IMR-90 (cell line): Measurements from ENCODE around the gene ENDOV. TPM values are rescaled to one million over a fixed set of nuclear protein-coding genes. Genes with fewer than 3 reads are reported as not detected.

Experiments
- ATAC-seq: fragments of 200-7000 bp; cut with Tn5 transposase; 2 replicates; pipeline ENCODE4 v1.9.1; 2020; ENCODE audit warnings: low read depth, mild to moderate bottlenecking, moderate library complexity
- BruUV-seq: library from RNA; stranded (reverse); fragments of 400-500 nt; replicated peaks from 2 replicates; lab custom pipeline; 2021; lab: Mats Ljungman, UMichigan
- CTCF ChIA-PET: fragments of 300-600 bp; formaldehyde crosslinking; extraction: SDS; loops from one replicate; lab custom pipeline; 2021; ENCODE audit warnings: antibody characterized with exemption; lab: Yijun Ruan, JAX
- POLR2A ChIA-PET: fragments of 300-600 bp; sonication (Branson Sonifier 250); formaldehyde crosslinking; loops from one replicate; lab custom pipeline; 2022; ENCODE audit warnings: antibody characterized with exemption; ENCODE audit not compliant: unreplicated experiment; lab: Charles Lee
- DNase-seq: peaks from one replicate; pipeline ENCODE4 v3.0.0; 2013
- H2AFZ ChIP-seq: replicated peaks from 2 replicates; pipeline ENCODE3; 2013; ENCODE audit warnings: low read length, mild to moderate bottlenecking; ENCODE audit not compliant: poor library complexity
- H2AK5ac ChIP-seq: 2 replicates; pipeline ENCODE4 v1.6.1; 2013; ENCODE audit warnings: low read depth, low read length, inconsistent platforms
- H2AK9ac ChIP-seq: replicated peaks from 2 replicates; pipeline ENCODE3; 2013; ENCODE audit warnings: mild to moderate bottlenecking, low read depth, low read length, moderate library complexity; ENCODE audit not compliant: poor library complexity
- H2BK120ac ChIP-seq: 2 replicates; pipeline ENCODE4 v1.6.1; 2013; ENCODE audit warnings: low read depth, low read length, inconsistent platforms
- H2BK15ac ChIP-seq: 3 replicates; pipeline ENCODE4 v1.6.1; 2013; ENCODE audit warnings: low read depth, low read length, inconsistent platforms
- H2BK20ac ChIP-seq: 2 replicates; pipeline ENCODE4 v1.6.1; 2013; ENCODE audit warnings: low read depth, mild to moderate bottlenecking, inconsistent platforms, low read length, moderate library complexity
- H2BK5ac ChIP-seq: 2 replicates; pipeline ENCODE4 v1.6.1; 2013; ENCODE audit warnings: mild to moderate bottlenecking, low read depth, low read length, inconsistent platforms; ENCODE audit not compliant: poor library complexity, severe bottlenecking
- H3K14ac ChIP-seq: replicated peaks from 2 replicates; pipeline ENCODE4 v1.6.1; 2013; ENCODE audit warnings: low read depth, low read length, inconsistent platforms
- H3K18ac ChIP-seq: 2 replicates; pipeline ENCODE4 v1.6.1; 2013; ENCODE audit warnings: low read depth, low read length, control low read depth
- H3K23ac ChIP-seq: 2 replicates; pipeline ENCODE4 v1.6.1; 2013; ENCODE audit warnings: low read depth, low read length, inconsistent platforms
- H3K27ac ChIP-seq: 2 replicates; pipeline ENCODE4 v1.5.1; 2013; ENCODE audit warnings: mild to moderate bottlenecking, control low read depth, low read length; ENCODE audit not compliant: insufficient read depth
- H3K27me3 ChIP-seq: 2 replicates; pipeline ENCODE4 v1.6.1; 2013; ENCODE audit warnings: low read length; ENCODE audit not compliant: control insufficient read depth, insufficient read depth
- H3K36me3 ChIP-seq: 2 replicates; pipeline ENCODE4 v1.6.1; 2013; ENCODE audit warnings: low read length, mixed read lengths; ENCODE audit not compliant: control insufficient read depth, insufficient read depth
- H3K4ac ChIP-seq: 2 replicates; pipeline ENCODE4 v1.6.1; 2013; ENCODE audit warnings: low read depth, low read length, inconsistent platforms
- H3K4me1 ChIP-seq: 2 replicates; pipeline ENCODE4 v1.6.1; 2013; ENCODE audit warnings: low read length, mixed read lengths; ENCODE audit not compliant: control insufficient read depth, insufficient read depth
- H3K4me2 ChIP-seq: 2 replicates; pipeline ENCODE4 v1.6.1; 2013; ENCODE audit warnings: low read depth, mild to moderate bottlenecking, control low read depth, low read length, moderate library complexity
- H3K4me3 ChIP-seq: 2 replicates; pipeline ENCODE4 v1.5.1; 2013; ENCODE audit warnings: low read depth, mild to moderate bottlenecking, control low read depth, low read length, moderate library complexity; ENCODE audit not compliant: insufficient read depth
- H3K56ac ChIP-seq: 2 replicates; pipeline ENCODE4 v1.6.1; 2013; ENCODE audit warnings: low read length, inconsistent platforms; ENCODE audit not compliant: insufficient read depth; ENCODE audit errors: extremely low read depth
- H3K79me1 ChIP-seq, 2 experiments: 2 replicates each; pipeline ENCODE4 v1.6.1; 2013; ENCODE audit warnings: low read length in 2 of 2, inconsistent platforms in 1 of 2, low read depth in 1 of 2
- H3K9ac ChIP-seq: 2 replicates; pipeline ENCODE4 v1.6.1; 2013; ENCODE audit warnings: low read depth, low read length, control low read depth
- H3K9me1 ChIP-seq: 2 replicates; pipeline ENCODE4 v1.6.1; 2013; ENCODE audit warnings: low read length, inconsistent platforms; ENCODE audit not compliant: insufficient read depth
- H3K9me3 ChIP-seq: 2 replicates; pipeline ENCODE4 v1.6.1; 2013; ENCODE audit warnings: low read length; ENCODE audit not compliant: control insufficient read depth, insufficient read depth
- H4K20me1 ChIP-seq: 2 replicates; pipeline ENCODE4 v1.6.1; 2013; ENCODE audit warnings: low read length, inconsistent platforms; ENCODE audit not compliant: insufficient read depth
- H4K5ac ChIP-seq: 2 replicates; pipeline ENCODE4 v1.6.1; 2013; ENCODE audit warnings: mild to moderate bottlenecking, low read depth, low read length, control low read depth
- H4K8ac ChIP-seq, 2 experiments: 2 replicates each; pipeline ENCODE4 v1.6.1; 2013; ENCODE audit warnings: low read depth in 2 of 2, low read length in 2 of 2, control low read depth in 1 of 2, inconsistent platforms in 1 of 2
- H4K91ac ChIP-seq: 2 replicates; pipeline ENCODE4 v1.6.1; 2013; ENCODE audit warnings: low read depth, low read length, inconsistent platforms; ENCODE audit not compliant: insufficient read depth
- BHLHE40 ChIP-seq: fragments of 150-350 bp; IDR thresholded peaks from 2 replicates; pipeline ENCODE4 v1.6.1; 2016; ENCODE audit warnings: mild to moderate bottlenecking, low read depth, low read length
- CEBPB ChIP-seq: IDR thresholded peaks from 2 replicates; pipeline ENCODE4 v1.6.1; 2012; ENCODE audit warnings: low read depth, low read length, improper control_type of control experiment
- CHD1 ChIP-seq: IDR thresholded peaks from 2 replicates; pipeline ENCODE4 v1.6.1; 2012; ENCODE audit warnings: low read depth, low read length, improper control_type of control experiment
- CTCF ChIP-seq: conservative IDR thresholded peaks from 2 replicates; pipeline ENCODE4 v1.5.1; 2012; ENCODE audit warnings: mild to moderate bottlenecking, low read depth, low read length, improper control_type of control experiment
- FOS ChIP-seq: fragments of 150-350 bp; IDR thresholded peaks from 2 replicates; pipeline ENCODE4 v1.6.1; 2016; ENCODE audit warnings: low read depth, low read length
- MAFK ChIP-seq: IDR thresholded peaks from 2 replicates; pipeline ENCODE4 v1.6.1; 2012; ENCODE audit warnings: low read depth, low read length, improper control_type of control experiment
- MAZ ChIP-seq: IDR thresholded peaks from 2 replicates; pipeline ENCODE4 v1.6.1; 2012; ENCODE audit warnings: low read depth, mild to moderate bottlenecking, low read length, improper control_type of control experiment, moderate library complexity, borderline replicate concordance
- MXI1 ChIP-seq: IDR thresholded peaks from 2 replicates; pipeline ENCODE4 v1.6.1; 2012; ENCODE audit warnings: low read depth, mild to moderate bottlenecking, low read length, moderate library complexity, borderline replicate concordance
- NFE2L2 ChIP-seq: fragments of 150-350 bp; IDR thresholded peaks from 2 replicates; pipeline ENCODE4 v1.6.1; 2016; ENCODE audit warnings: low read depth, mild to moderate bottlenecking, low read length
- POLR2A ChIP-seq: IDR thresholded peaks from 2 replicates; pipeline ENCODE4 v1.6.1; 2012; ENCODE audit warnings: mild to moderate bottlenecking, low read depth, low read length
- RAD21 ChIP-seq: IDR thresholded peaks from 2 replicates; pipeline ENCODE4 v1.6.1; 2012; ENCODE audit warnings: low read length, improper control_type of control experiment
- RCOR1 ChIP-seq: IDR thresholded peaks from 2 replicates; pipeline ENCODE4 v1.6.1; 2012; ENCODE audit warnings: mild to moderate bottlenecking, low read length, improper control_type of control experiment; ENCODE audit not compliant: insufficient replicate concordance
- RFX5 ChIP-seq: IDR thresholded peaks from 2 replicates; pipeline ENCODE4 v1.8.0; 2012; ENCODE audit warnings: low read depth, mild to moderate bottlenecking, low read length, moderate library complexity
- SMC3 ChIP-seq: fragments of 150-350 bp; IDR thresholded peaks from 2 replicates; pipeline ENCODE4 v1.6.1; 2016; ENCODE audit warnings: low read depth, mild to moderate bottlenecking, antibody characterized with exemption, low read length, moderate library complexity
- WGBS, 2 experiments: methylation state at CpG; one replicate each; pipeline versions ENCODE4 v1.1.5 to v1.1.7; 2013; ENCODE audit warnings: missing lambda C conversion rate in 2 of 2; ENCODE audit not compliant: insufficient read length in 1 of 2; ENCODE audit errors: extremely low coverage in 2 of 2; 5-methylcytosine and 5-hydroxymethylcytosine counted together
- dilution Hi-C: fragments of 300-500 bp; cut with HindIII; formaldehyde crosslinking; loops from one replicate; pipeline ENCODE4 v1.14.3; 2018; ENCODE audit warnings: low sequenced_read_pairs; ENCODE audit not compliant: unreplicated experiment
- in situ Hi-C: fragments of 300-500 bp; cut with MboI; formaldehyde crosslinking; loops from 3 replicates; pipeline ENCODE4 v1.14.3; 2019; ENCODE audit warnings: low sequenced_read_pairs, inconsistent platforms, mixed read lengths
- intact Hi-C: fragments of 100-400 bp; cut with micrococcal nuclease; formaldehyde crosslinking; loops from 2 replicates; pipeline ENCODE4 v1.10.0; 2022
- polyA plus RNA-seq, 3 experiments: library from polyadenylated mRNA; depleted of rRNA; stranded (reverse); fragments of >200 nt; gene quantifications; 2 replicates each; pipeline ENCODE4 v1.2.3, GENCODE V29; 2012; ENCODE audit warnings: low replicate concordance in 1 of 3
- total RNA-seq: library from RNA; depleted of rRNA; stranded (reverse); fragments of >200 nt; gene quantifications from 2 replicates; pipeline ENCODE4 v1.2.3, GENCODE V29; 2012
- TF ChIP-seq, protein P1 (sequence below): fragments of 150-350 bp; IDR thresholded peaks from 2 replicates; pipeline ENCODE4 v1.6.1; 2016; ENCODE audit warnings: low read depth, mild to moderate bottlenecking, low read length, moderate library complexity, borderline replicate concordance
- TF ChIP-seq, protein P2 (sequence below): fragments of 150-350 bp; IDR thresholded peaks from 2 replicates; pipeline ENCODE4 v1.6.1; 2017; ENCODE audit warnings: mild to moderate bottlenecking, antibody characterized with exemption, low read length, low read depth

ENDOV gene
- total and polyA plus RNA-seq, 2 of the 4 experiments (the other 2 are of a cell fraction), result 15.1 to 30.3 TPM

- no peak overlapping the region for H3K23ac ChIP-seq
- H3K36me3 ChIP-seq, result peaks cover 6% of the 10 kb centered on the region; the same call in 1 of the 2 replicates
- no peak for TF ChIP-seq FOS
- no peak for TF ChIP-seq CTCF
- TF ChIP-seq NFE2L2, result no peak
- TF ChIP-seq RCOR1, result no peak
- TF ChIP-seq CEBPB, result no peak
- TF ChIP-seq MXI1, result no peak
- TF ChIP-seq RAD21, result no peak
- TF ChIP-seq MAZ, result no peak
- TF ChIP-seq RFX5, result no peak
- TF ChIP-seq, protein P1, sequence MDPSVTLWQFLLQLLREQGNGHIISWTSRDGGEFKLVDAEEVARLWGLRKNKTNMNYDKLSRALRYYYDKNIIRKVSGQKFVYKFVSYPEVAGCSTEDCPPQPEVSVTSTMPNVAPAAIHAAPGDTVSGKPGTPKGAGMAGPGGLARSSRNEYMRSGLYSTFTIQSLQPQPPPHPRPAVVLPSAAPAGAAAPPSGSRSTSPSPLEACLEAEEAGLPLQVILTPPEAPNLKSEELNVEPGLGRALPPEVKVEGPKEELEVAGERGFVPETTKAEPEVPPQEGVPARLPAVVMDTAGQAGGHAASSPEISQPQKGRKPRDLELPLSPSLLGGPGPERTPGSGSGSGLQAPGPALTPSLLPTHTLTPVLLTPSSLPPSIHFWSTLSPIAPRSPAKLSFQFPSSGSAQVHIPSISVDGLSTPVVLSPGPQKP, result no peak
- TF ChIP-seq, protein P2, sequence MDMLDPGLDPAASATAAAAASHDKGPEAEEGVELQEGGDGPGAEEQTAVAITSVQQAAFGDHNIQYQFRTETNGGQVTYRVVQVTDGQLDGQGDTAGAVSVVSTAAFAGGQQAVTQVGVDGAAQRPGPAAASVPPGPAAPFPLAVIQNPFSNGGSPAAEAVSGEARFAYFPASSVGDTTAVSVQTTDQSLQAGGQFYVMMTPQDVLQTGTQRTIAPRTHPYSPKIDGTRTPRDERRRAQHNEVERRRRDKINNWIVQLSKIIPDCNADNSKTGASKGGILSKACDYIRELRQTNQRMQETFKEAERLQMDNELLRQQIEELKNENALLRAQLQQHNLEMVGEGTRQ, result no peak
- no peak for TF ChIP-seq SMC3
- no peak for TF ChIP-seq BHLHE40
- no peak for TF ChIP-seq CHD1
- TF ChIP-seq POLR2A, result no peak
- no peak for TF ChIP-seq MAFK
- DNase-seq (no peak), ATAC-seq (no peak)
- WGBS, 2 experiments, result 86% methylated on average over 6 of the region's 12 CpGs; no CpG with 5 or more reads in 1 of the 2 experiments
- H3K4ac ChIP-seq, result no peak overlapping the region
- no peak overlapping the region for H4K8ac ChIP-seq
- H2BK15ac ChIP-seq, result no peak overlapping the region
- no peak overlapping the region for H3K56ac ChIP-seq
- H2BK20ac ChIP-seq, result no peak overlapping the region
- H2AK5ac ChIP-seq, result no peak overlapping the region
- H3K18ac ChIP-seq, result no peak overlapping the region
- H3K9ac ChIP-seq, result no peak overlapping the region
- H2BK120ac ChIP-seq, result no peak overlapping the region
- dilution Hi-C loops, result no loop called here
- H3K4me1 ChIP-seq, result peaks cover 4% of the 10 kb centered on the region; the same call in 1 of the 2 replicates
- no peak overlapping the region for H3K27ac ChIP-seq
- intact Hi-C loops, result loop anchor here (5.0 to 10.0 kb wide), 2 partner anchors 46 to 382 kb away; no protein-coding TSS in a partner anchor
- H3K4me2 ChIP-seq, result no peak overlapping the region
- peaks cover 0 to 15% of the 10 kb centered on the region in 2 experiments; a peak in 1 of 4 replicates for H3K79me1 ChIP-seq
- peaks cover 2% of the 10 kb centered on the region; the same call in 1 of the 2 replicates for H3K9me1 ChIP-seq
- H4K91ac ChIP-seq, result no peak overlapping the region
- H2BK5ac ChIP-seq, result no peak overlapping the region
- ChIA-PET CTCF (interaction anchor here (0.9 to 1.0 kb wide), 2 partner anchors 103 to 360 kb away, joined by 3 read pairs; no protein-coding TSS in a partner anchor), POLR2A (interaction anchor here (0.6 kb wide), 1 partner anchor 133 kb away, joined by 4 read pairs; no protein-coding TSS in a partner anchor)
- peaks cover 25% of the 10 kb centered on the region for H3K27me3 ChIP-seq
- no peak overlapping the region for H4K5ac ChIP-seq
- H2AK9ac ChIP-seq, result peak overlapping the region; percentile 58
- H3K14ac ChIP-seq, result no peak overlapping the region
- no peaks in the 10 kb centered on the region for H3K9me3 ChIP-seq
- BruUV-seq, result no TSS peak
- in situ Hi-C loops, result no loop called here
- H4K20me1 ChIP-seq, result peaks cover 46% of the 10 kb centered on the region
- H2AFZ ChIP-seq, result peak overlapping the region; percentile 24
- H3K4me3 ChIP-seq, result no peak overlapping the region
Measured at GRCh38 chr17:80472996-80473395, 58.0 kb downstream of the ENDOV start.
